Measurements from ENCODE around the gene NXN. TPM values are rescaled to one million over a fixed set of nuclear protein-coding genes. Genes with fewer than 3 reads are reported as not detected.

NXN gene
- total and polyA plus RNA-seq, 2 donors (not counting 1 experiment from before 2014, with no cell fraction given) = 0.04 to 0.17 TPM

- Histone ChIP-seq H2AFZ (ENCODE audit: insufficient read depth, low read depth, low read length, poor library complexity, severe bottlenecking) (no peak overlapping the region), H3K4me1 (ENCODE audit: control insufficient read depth in 2 of 2, insufficient read depth in 2 of 2, low read length in 2 of 2) (no peaks in the 10 kb centered on the region), H3K79me2 (ENCODE audit: control insufficient read depth, insufficient read depth, low read length) (no peaks in the 10 kb centered on the region), H4K20me1 (ENCODE audit: control insufficient read depth, insufficient read depth, low read length, poor library complexity, severe bottlenecking) (no peaks in the 10 kb centered on the region), H3K9me3 (ENCODE audit: control extremely low read depth in 1 of 3, control insufficient read depth in 2 of 3, insufficient read depth in 1 of 3, low read length in 2 of 3) (no peaks in the 10 kb centered on the region), H3K36me3 (replicated peaks in 1 of 2; ENCODE audit: control extremely low read depth in 1 of 2, control insufficient read depth in 1 of 2, extremely low read depth in 1 of 2, insufficient read depth in 2 of 2, low read length in 1 of 2) (no peaks in the 10 kb centered on the region), H3K4me2 (replicated peaks; ENCODE audit: low read depth, low read length, poor library complexity, severe bottlenecking) (no peak overlapping the region), H3K27me3 (replicated peaks in 1 of 4; ENCODE audit: control extremely low read depth in 1 of 4, control insufficient read depth in 3 of 4, insufficient read depth in 4 of 4, low read length in 3 of 4) (peaks cover 0 to 7% (median 0%) of the 10 kb centered on the region in 4 experiments), H3K9ac (ENCODE audit: low read length) (no peak overlapping the region), H3K4me3 (ENCODE audit: control extremely low read depth in 1 of 5, extremely low read depth in 1 of 5, insufficient read depth in 1 of 5, low read depth in 2 of 5, low read length in 4 of 5) (no peak overlapping the region), H3K27ac (ENCODE audit: low read length in 2 of 2) (no peak overlapping the region)
- ChIA-PET CTCF (interaction anchor here (1.7 kb wide), 1 partner anchor 66 kb away, joined by 3 read pairs; no protein-coding TSS in a partner anchor), POLR2A (no interaction called here)
- intact Hi-C loops (cut with micrococcal nuclease) = no loop called here
- TF ChIP-seq CTCF (IDR thresholded peaks at IDR 0.05) (no peak), EZH2 (IDR thresholded peaks at IDR 0.05; ENCODE audit: borderline replicate concordance, insufficient read depth, low read depth, low read length, poor library complexity, severe bottlenecking) (no peak)
- Mint-ChIP-seq H3K27ac (no peak overlapping the region), H3K9me3 (ENCODE audit: insufficient read depth) (no peaks in the 10 kb centered on the region), H3K4me3 (no peak overlapping the region), H3K4me1 (no peaks in the 10 kb centered on the region), H3K27me3 (peaks cover 18% of the 10 kb centered on the region)
- DNase-seq (no peak), ATAC-seq (ENCODE audit: low read depth) (no peak)
- 100% methylated on average over 6 of the region's 9 CpGs for WGBS (ENCODE audit: insufficient coverage)
Measured at GRCh38 chr17:861364-861763, 118.2 kb downstream of the NXN start.

- TF ChIP-seq EZH2 (IDR thresholded peaks at IDR 0.05; ENCODE audit: borderline replicate concordance, insufficient read depth, low read depth, low read length, poor library complexity, severe bottlenecking) (no peak), CTCF (IDR thresholded peaks at IDR 0.05) (no peak)
- peaks cover 0 to 7% (median 0%) of the 10 kb centered on the region in 4 experiments for H3K27me3 ChIP-seq (replicated peaks in 1 of 4; ENCODE audit: control extremely low read depth in 1 of 4, control insufficient read depth in 3 of 4, insufficient read depth in 4 of 4, low read length in 3 of 4)
- POLR2A ChIA-PET = no interaction called here
Measured at GRCh38 chr17:860805-861204, 118.8 kb downstream of the NXN start.

More at GRCh38 chr17:860805-861204, 118.8 kb downstream of the NXN start:
- Histone ChIP-seq H3K9ac (ENCODE audit: low read length) (no peak overlapping the region), H3K4me3 (ENCODE audit: control extremely low read depth in 1 of 5, extremely low read depth in 1 of 5, insufficient read depth in 1 of 5, low read depth in 2 of 5, low read length in 4 of 5) (no peak overlapping the region), H3K79me2 (ENCODE audit: control insufficient read depth, insufficient read depth, low read length) (no peaks in the 10 kb centered on the region), H3K36me3 (replicated peaks in 1 of 2; ENCODE audit: control extremely low read depth in 1 of 2, control insufficient read depth in 1 of 2, extremely low read depth in 1 of 2, insufficient read depth in 2 of 2, low read length in 1 of 2) (no peaks in the 10 kb centered on the region), H3K4me2 (replicated peaks; ENCODE audit: low read depth, low read length, poor library complexity, severe bottlenecking) (no peak overlapping the region), H3K4me1 (ENCODE audit: control insufficient read depth in 2 of 2, insufficient read depth in 2 of 2, low read length in 2 of 2) (no peaks in the 10 kb centered on the region), H3K27ac (ENCODE audit: low read length in 2 of 2) (no peak overlapping the region), H2AFZ (ENCODE audit: insufficient read depth, low read depth, low read length, poor library complexity, severe bottlenecking) (no peak overlapping the region), H4K20me1 (ENCODE audit: control insufficient read depth, insufficient read depth, low read length, poor library complexity, severe bottlenecking) (no peaks in the 10 kb centered on the region), H3K9me3 (ENCODE audit: control extremely low read depth in 1 of 3, control insufficient read depth in 2 of 3, insufficient read depth in 1 of 3, low read length in 2 of 3) (no peaks in the 10 kb centered on the region)
- ATAC-seq (ENCODE audit: low read depth) = no peak
- Mint-ChIP-seq H3K9me3 (ENCODE audit: insufficient read depth) (no peaks in the 10 kb centered on the region), H3K4me3 (no peak overlapping the region), H3K27ac (no peak overlapping the region), H3K4me1 (no peaks in the 10 kb centered on the region), H3K27me3 (peaks cover 15% of the 10 kb centered on the region)
- CTCF ChIA-PET = no interaction called here
- WGBS (ENCODE audit: insufficient coverage) = 97% methylated on average over 4 of the region's 5 CpGs
- intact Hi-C loops (cut with micrococcal nuclease) = no loop called here
- no peak for DNase-seq

All from B cell (primary cell).